Neural progenitor cell (in vitro differentiated cells): ENCODE measurements around the gene C16orf87. TPM values are rescaled to one million over a fixed set of nuclear protein-coding genes. Genes with fewer than 3 reads are reported as not detected.

Source experiments
- DNase-seq: peaks from one replicate; pipeline ENCODE4 v3.0.0-alpha.2; 2016; ENCODE audit warnings: low spot score
- H2AFZ ChIP-seq: fragments of 200-600 bp; sonication (generic); replicated peaks from 2 replicates; pipeline ENCODE4 v1.6.1; 2016; ENCODE audit warnings: antibody characterized with exemption
- H3F3A ChIP-seq: fragments of 200-600 bp; sonication (generic); 2 replicates; pipeline ENCODE4 v1.6.1; 2016; ENCODE audit warnings: antibody characterized with exemption, low read depth
- H3K27ac ChIP-seq: fragments of 200-600 bp; sonication (generic); 2 replicates; pipeline ENCODE4 v1.5.1; 2016; ENCODE audit warnings: mild to moderate bottlenecking
- H3K27me3 ChIP-seq: fragments of 200-600 bp; sonication (generic); 2 replicates; pipeline ENCODE4 v1.6.1; 2016; ENCODE audit warnings: mild to moderate bottlenecking, moderate library complexity
- H3K36me3 ChIP-seq: fragments of 200-600 bp; sonication (generic); 2 replicates; pipeline ENCODE4 v1.5.1; 2016
- H3K4me1 ChIP-seq: fragments of 200-600 bp; sonication (generic); 2 replicates; pipeline ENCODE4 v1.6.1; 2016; ENCODE audit warnings: mixed run types
- H3K4me2 ChIP-seq: fragments of 200-600 bp; sonication (generic); 2 replicates; pipeline ENCODE4 v1.6.1; 2016
- H3K4me3 ChIP-seq: fragments of 200-600 bp; sonication (generic); 2 replicates; pipeline ENCODE4 v1.5.1; 2016
- H3K79me2 ChIP-seq: fragments of 200-600 bp; sonication (generic); 2 replicates; pipeline ENCODE4 v1.6.1; 2016; ENCODE audit warnings: low read depth
- H3K9ac ChIP-seq: fragments of 200-600 bp; sonication (generic); 2 replicates; pipeline ENCODE4 v1.6.1; 2016
- H3K9me3 ChIP-seq: fragments of 200-600 bp; sonication (generic); 2 replicates; pipeline ENCODE4 v1.5.1; 2016; ENCODE audit warnings: low read depth
- H4K20me1 ChIP-seq: fragments of 200-600 bp; sonication (generic); 2 replicates; pipeline ENCODE4 v1.6.1; 2016; ENCODE audit warnings: low read depth
- H3K27ac Mint-ChIP-seq: 3 replicates; pipeline ENCODE4 v1.8.0; 2021; ENCODE audit warnings: mixed read lengths
- H3K27me3 Mint-ChIP-seq: 2 replicates; pipeline ENCODE4 v1.8.0; 2022; ENCODE audit warnings: low read depth, mild to moderate bottlenecking, inconsistent platforms, moderate library complexity, mixed read lengths; ENCODE audit not compliant: insufficient read depth
- H3K36me3 Mint-ChIP-seq: 3 replicates; pipeline ENCODE4 v1.8.0; 2021; ENCODE audit warnings: mixed read lengths
- H3K4me1 Mint-ChIP-seq: 3 replicates; pipeline ENCODE4 v1.8.0; 2021; ENCODE audit warnings: mixed read lengths
- H3K4me3 Mint-ChIP-seq: 3 replicates; pipeline ENCODE4 v1.8.0; 2021; ENCODE audit warnings: mild to moderate bottlenecking, moderate library complexity, mixed read lengths
- H3K9me3 Mint-ChIP-seq: 3 replicates; pipeline ENCODE4 v1.8.0; 2020; ENCODE audit warnings: mixed read lengths
- EZH2 ChIP-seq: fragments of 200-600 bp; sonication (generic); IDR thresholded peaks from 2 replicates; pipeline ENCODE4 v1.6.1; 2017; ENCODE audit warnings: antibody characterized with exemption, mild to moderate bottlenecking, moderate library complexity
- EZH2phosphoT487 ChIP-seq: fragments of 200-600 bp; sonication (generic); IDR thresholded peaks from 2 replicates; pipeline ENCODE4 v1.6.1; 2017; ENCODE audit warnings: antibody characterized with exemption
- total RNA-seq: library from RNA; depleted of rRNA; stranded (reverse); fragments of >200 nt; gene quantifications from 2 replicates; pipeline ENCODE4 v1.2.3, GENCODE V29; 2015; ENCODE audit warnings: low replicate concordance
- TF ChIP-seq, protein P1 (sequence below): fragments of 200-600 bp; sonication (generic); IDR thresholded peaks from 2 replicates; pipeline ENCODE4 v1.5.1; 2017; ENCODE audit warnings: antibody characterized with exemption, mild to moderate bottlenecking

Gene C16orf87
- total RNA-seq, 1 donor from 2014 or later: 66.7 TPM

DNA sequence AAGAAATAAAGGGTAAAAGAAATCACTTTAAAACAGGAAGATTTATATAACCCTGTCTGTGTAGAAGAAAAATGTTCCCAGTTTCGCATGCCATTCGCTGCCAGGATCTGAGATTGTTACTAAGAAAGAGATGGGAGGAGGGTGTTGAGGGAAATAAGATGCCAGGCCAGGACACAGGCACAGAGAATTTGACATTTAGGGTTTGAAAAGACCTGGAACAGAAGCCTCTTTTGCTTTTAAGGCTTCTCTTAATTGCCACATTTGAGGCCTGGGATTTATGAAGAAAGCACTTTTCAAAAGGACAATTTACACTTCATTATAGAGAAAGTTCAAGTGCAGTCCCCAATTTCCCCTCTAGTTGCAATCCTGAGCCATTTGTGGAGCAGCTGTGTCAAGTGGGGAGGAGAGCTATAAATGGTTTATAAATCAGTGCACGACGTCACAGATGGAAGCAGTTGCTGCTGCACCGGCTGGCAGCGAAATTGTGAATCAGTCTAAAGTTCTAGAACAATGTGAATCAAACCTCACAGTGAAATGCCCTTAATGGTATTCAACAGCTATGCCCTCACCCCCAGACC, 26.5 kb upstream of the C16orf87 start:
- H3K9me3 Mint-ChIP-seq: peaks cover 3% of the 10 kb centered on the region
- Histone ChIP-seq H3K27ac (no peak overlapping the region), H3K36me3 (no peaks in the 10 kb centered on the region), H3K4me2 (no peak overlapping the region), H2AFZ (no peak overlapping the region), H4K20me1 (no peaks in the 10 kb centered on the region), H3K79me2 (no peaks in the 10 kb centered on the region), H3K9me3 (no peaks in the 10 kb centered on the region), H3K27me3 (no peaks in the 10 kb centered on the region), H3F3A (peaks cover 3% of the 10 kb centered on the region), H3K4me3 (no peak overlapping the region), H3K9ac (no peak overlapping the region), H3K4me1 (peaks cover 4% of the 10 kb centered on the region)
- no peak overlapping the region for H3K27ac Mint-ChIP-seq
- no peak for TF ChIP-seq EZH2
- TF ChIP-seq, protein P1, sequence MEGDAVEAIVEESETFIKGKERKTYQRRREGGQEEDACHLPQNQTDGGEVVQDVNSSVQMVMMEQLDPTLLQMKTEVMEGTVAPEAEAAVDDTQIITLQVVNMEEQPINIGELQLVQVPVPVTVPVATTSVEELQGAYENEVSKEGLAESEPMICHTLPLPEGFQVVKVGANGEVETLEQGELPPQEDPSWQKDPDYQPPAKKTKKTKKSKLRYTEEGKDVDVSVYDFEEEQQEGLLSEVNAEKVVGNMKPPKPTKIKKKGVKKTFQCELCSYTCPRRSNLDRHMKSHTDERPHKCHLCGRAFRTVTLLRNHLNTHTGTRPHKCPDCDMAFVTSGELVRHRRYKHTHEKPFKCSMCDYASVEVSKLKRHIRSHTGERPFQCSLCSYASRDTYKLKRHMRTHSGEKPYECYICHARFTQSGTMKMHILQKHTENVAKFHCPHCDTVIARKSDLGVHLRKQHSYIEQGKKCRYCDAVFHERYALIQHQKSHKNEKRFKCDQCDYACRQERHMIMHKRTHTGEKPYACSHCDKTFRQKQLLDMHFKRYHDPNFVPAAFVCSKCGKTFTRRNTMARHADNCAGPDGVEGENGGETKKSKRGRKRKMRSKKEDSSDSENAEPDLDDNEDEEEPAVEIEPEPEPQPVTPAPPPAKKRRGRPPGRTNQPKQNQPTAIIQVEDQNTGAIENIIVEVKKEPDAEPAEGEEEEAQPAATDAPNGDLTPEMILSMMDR: peak; percentile 19
- TF ChIP-seq EZH2phosphoT487: no peak
- peaks cover 2% of the 10 kb centered on the region for H3K27me3 Mint-ChIP-seq
- peak; percentile 8 for DNase-seq
- H3K36me3 Mint-ChIP-seq: no peaks in the 10 kb centered on the region
- no peak overlapping the region for H3K4me3 Mint-ChIP-seq
- peaks cover 8% of the 10 kb centered on the region for H3K4me1 Mint-ChIP-seq

- Mint-ChIP-seq H3K36me3 (no peaks in the 10 kb centered on the region), H3K27ac (peak overlapping the region; percentile 21), H3K4me1 (peaks cover 8% of the 10 kb centered on the region), H3K9me3 (no peaks in the 10 kb centered on the region), H3K27me3 (no peaks in the 10 kb centered on the region), H3K4me3 (no peak overlapping the region)
- Histone ChIP-seq H4K20me1 (no peaks in the 10 kb centered on the region), H3K27me3 (no peaks in the 10 kb centered on the region), H3K27ac (no peak overlapping the region), H3K9ac (no peak overlapping the region), H3K4me2 (no peak overlapping the region), H3K36me3 (no peaks in the 10 kb centered on the region), H3K4me1 (peaks cover 4% of the 10 kb centered on the region), H3K79me2 (no peaks in the 10 kb centered on the region), H3K4me3 (no peak overlapping the region), H2AFZ (no peak overlapping the region), H3K9me3 (no peaks in the 10 kb centered on the region), H3F3A (peaks cover 3% of the 10 kb centered on the region)
- no peak for DNase-seq
- TF ChIP-seq EZH2: no peak
- TF ChIP-seq, protein P1: no peak
- TF ChIP-seq EZH2phosphoT487: no peak
Measured at GRCh38 chr16:46855389-46855788, 24.4 kb upstream of the C16orf87 start.

DNA sequence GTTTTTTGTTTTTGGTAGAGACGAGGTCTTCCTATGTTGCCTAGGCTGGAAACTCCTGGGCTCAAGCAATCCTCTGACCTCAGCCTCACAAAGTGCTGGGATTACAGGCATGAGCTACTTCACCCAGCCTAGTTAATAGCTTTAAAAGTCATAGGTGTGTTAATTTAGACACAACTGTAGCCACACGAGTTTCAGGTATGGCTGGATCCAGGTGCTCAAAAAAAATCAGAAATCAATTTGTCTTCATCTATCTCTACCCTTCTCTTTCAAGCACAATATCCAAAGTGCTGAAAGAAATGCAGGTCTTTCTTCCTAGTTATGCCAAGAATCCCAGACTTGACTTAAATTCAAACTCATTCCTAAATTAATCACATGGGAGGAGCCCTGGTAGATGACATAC, 23.9 kb upstream of the C16orf87 start:
- no peak for DNase-seq
- no peaks in the 10 kb centered on the region for H3K36me3 Mint-ChIP-seq
- H2AFZ ChIP-seq: no peak overlapping the region
- H3K4me3 ChIP-seq: no peak overlapping the region
- no peaks in the 10 kb centered on the region for H3K79me2 ChIP-seq
- no peak overlapping the region for H3K4me2 ChIP-seq
- H3K9me3 ChIP-seq: no peaks in the 10 kb centered on the region
- H3K9me3 Mint-ChIP-seq: no peaks in the 10 kb centered on the region
- no peak overlapping the region for H3K4me3 Mint-ChIP-seq
- TF ChIP-seq EZH2 (no peak), EZH2phosphoT487 (no peak)
- TF ChIP-seq, protein P1: no peak
- no peak overlapping the region for H3K27ac ChIP-seq
- no peaks in the 10 kb centered on the region for H3K27me3 Mint-ChIP-seq
- peaks cover 4% of the 10 kb centered on the region for H3K4me1 ChIP-seq
- H3K9ac ChIP-seq: no peak overlapping the region
- no peaks in the 10 kb centered on the region for H4K20me1 ChIP-seq
- H3K36me3 ChIP-seq: no peaks in the 10 kb centered on the region
- no peaks in the 10 kb centered on the region for H3K27me3 ChIP-seq
- H3K4me1 Mint-ChIP-seq: peaks cover 8% of the 10 kb centered on the region
- H3K27ac Mint-ChIP-seq: peak overlapping the region; percentile 21
- peaks cover 3% of the 10 kb centered on the region for H3F3A ChIP-seq
